HG03066 (cell line): ENCODE measurements around the gene DYSF.

Experiments used
- ATAC-seq: cut with Tn5 transposase; IDR thresholded peaks from one replicate; pipeline ENCODE4 v1.9.1; 2021; ENCODE audit warnings: low read depth; ENCODE audit not compliant: unreplicated experiment

Gene DYSF

DNA sequence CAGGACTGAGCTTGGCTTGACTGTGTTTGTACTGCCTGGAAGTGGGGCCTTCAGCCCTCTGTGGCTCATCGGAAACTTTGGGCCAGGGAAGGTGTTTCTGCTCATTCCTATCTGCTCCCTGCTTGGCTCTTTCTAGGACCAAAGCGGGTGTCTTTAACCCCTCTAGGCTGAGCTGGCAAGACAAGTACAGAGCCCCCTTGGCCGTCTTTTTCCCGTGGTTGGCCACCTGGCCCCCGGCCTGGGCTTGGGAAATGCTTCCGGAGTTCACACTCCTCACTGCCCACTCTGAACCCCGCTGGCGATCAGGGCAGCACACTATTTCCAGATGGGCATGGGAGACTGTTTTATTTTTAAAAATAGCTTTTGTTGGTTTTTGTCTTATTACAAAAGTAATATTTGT is 243.0 kb downstream of the DYSF start:
- ATAC-seq: no peak

DNA sequence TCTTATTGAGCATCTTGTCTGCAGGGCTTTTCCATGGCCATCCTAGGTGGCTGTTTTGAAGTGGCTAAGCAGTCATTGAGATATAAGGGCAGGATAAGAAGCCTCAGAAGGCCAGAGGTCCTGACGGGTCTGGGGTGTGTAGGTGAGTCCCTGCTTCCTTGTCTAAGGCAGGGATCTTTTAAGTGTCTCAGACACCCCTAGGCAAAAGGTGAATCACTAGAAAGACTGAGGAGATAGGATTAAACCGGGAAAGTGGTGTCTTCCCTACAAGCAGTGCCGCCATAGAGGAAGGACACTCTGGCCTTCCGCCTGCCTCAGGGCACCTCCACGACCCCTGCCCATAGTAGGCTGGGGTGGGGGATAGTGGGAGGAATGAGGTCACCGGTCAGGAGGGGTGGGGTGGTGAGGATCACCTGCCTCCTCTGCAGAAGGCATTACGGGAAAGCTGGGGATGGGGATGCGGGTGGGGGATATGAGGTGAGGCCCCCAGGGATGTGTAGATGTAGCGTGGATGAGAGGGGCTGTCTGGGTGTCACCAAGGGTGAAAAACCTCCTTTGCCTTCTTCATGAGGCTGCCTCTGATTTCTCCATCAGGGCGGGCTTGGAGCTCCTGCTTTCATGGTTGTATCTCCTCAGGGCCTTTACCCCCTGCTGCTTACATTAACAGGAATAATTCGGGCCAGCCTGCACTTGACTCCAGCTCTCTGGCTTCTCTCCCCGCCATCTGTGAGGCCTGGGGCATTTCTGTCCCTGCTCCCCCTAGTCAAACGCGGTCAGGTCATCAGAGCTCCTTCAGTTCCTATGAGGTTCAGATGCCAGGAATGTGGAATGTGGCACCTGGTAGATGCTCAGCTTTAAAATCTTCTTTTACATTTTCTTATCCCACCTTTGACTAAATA is 244.0 kb downstream of the DYSF start:
- ATAC-seq: no peak

DNA sequence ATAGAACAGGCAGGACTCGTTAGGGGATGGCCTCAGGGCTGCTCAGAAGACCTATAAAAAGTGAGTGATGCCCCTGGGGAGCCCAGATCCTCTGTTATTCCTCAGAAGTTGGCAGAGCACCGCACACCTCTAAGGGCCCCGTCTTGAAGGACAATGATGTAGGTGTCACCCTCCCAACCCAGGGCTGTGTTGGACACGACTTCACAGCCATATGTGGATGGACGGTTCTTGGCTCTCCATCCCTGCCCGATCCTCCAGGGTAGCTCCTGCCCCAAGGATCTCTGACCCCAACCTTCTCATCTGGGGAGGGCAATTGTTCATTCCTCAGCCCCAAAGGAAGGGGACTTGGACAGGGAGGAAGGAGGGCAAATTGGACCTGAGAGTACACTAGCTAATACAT is 246.1 kb downstream of the DYSF start:
- ATAC-seq: no peak

GRCh38 chr2:71700041-71700657 is 246.8 kb downstream of the DYSF start:
- ATAC-seq: no peak

DNA sequence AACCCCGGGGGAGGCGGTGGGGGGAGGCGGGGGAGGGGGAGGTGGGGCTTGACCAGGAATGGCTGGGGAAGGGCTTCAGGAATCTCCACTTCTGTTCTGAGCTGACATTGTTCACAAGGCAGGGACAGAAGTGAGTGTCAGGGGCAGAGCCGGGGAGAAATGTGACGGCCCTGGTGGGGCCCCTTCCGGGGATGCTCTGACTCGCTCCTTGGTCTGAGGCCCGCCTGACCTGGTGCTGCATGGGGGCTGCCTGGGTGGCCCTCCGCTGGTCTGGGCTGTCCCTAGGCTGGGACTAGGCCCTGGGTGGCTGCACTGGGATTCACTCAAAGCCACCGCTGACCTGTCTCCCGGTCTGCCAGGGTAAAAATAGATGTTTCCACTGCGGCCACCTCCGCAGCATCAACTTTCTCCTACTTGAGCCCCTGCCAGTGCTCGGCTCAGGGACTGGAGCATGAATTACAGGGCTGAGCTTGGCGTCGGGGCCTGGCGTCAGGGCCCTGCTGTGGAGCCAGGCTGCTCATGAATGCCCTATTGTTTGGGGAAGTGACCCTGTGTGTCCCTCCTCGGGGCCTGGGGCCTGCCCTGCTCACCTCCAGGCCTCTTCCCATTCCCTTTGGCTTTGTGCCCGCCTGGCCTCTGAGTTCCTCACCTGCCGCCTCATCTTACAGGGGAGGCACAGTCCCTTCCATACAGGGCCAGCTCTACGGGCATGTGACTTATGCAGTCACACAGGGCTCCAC is 247.5 kb downstream of the DYSF start:
- no peak for ATAC-seq

DNA sequence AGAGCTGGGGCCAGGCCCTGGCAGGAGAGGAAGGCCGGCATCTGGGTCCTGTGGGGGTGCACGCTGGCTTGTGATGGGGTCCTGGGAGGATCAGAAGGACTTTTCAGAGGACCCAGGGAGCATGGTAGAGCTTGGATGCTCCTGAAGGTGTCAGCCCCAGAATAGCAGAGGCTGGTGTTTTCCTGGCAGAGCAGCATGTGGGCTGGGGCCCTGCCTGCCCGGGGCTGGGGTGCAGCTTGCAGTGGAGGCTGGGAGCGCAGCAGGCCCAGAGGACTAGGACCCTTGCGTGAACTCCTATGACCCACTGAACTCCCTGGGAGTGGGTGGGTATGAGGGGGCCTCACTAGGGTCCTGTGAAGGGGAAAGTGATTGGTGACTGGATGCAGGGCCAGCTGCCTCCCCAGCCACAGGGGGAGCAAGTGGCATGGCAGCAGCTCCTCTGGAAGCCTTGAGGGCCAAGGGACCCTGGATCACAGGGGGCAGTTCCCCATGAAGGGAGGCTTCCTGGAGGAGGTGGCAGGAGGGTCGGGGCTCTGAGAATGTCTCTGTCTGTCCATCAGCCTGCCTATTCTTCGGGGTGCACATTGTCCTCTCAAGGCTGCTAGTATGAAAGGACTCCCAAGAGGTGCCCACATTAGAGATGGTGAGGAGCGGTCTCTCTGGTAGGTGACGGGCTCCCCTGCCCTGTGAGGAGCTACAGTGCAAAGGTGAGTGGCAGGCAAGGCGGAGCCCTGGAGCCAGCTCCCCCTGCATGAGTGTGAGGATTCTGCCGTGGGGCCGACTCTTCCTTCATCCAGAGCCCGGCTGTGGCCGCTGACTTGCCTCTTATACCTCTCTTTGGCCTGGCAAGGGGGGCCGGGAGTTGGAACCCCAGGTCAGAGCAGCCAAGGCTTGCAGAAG is 249.0 kb downstream of the DYSF start:
- ATAC-seq: no peak

- no peak for ATAC-seq
Observed at GRCh38 chr2:71702971-71703898, 249.9 kb downstream of the DYSF start.

GRCh38 chr2:71704131-71704561 is 250.8 kb downstream of the DYSF start:
- no peak for ATAC-seq

GRCh38 chr2:71704688-71705087 is 251.3 kb downstream of the DYSF start:
- ATAC-seq: no peak

DNA sequence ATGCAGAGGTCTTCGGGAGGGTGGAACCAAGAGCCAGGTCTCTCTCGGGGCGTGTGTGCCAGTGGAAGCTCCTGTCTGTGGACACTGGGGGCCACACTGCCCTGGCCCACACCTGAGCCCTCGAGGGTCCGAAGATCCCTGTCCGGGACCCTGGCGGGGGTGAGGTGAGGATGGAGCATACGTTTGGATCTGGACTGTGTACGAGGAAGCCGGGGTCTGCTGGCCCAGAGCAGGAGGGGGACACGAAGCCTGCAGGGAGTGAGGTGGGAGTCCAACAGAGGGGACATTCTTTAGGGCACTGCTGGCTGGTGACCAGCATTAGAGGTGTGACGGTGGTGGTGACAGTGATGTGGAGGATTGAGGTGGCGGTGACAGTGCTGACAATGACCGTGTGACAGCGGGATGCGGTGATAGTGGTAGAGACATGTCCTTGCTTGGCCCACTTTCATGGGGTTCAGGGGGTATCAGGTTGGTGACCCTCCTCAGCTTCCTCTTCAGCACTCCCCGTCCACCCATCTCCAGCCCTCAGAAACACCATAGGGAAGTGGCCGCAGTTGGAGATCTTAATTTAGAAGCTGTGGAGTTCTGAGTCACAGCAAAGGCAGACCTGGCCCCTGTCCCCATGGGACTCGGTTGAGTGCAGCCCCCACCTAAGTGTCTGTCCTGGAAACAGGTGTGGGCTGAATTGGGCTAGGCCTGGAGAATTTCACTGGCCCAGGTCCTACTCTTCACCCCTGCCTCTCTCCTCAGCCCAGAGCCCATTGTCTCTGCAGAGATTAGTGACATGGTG is 252.0 kb downstream of the DYSF start:
- ATAC-seq: no peak

DNA sequence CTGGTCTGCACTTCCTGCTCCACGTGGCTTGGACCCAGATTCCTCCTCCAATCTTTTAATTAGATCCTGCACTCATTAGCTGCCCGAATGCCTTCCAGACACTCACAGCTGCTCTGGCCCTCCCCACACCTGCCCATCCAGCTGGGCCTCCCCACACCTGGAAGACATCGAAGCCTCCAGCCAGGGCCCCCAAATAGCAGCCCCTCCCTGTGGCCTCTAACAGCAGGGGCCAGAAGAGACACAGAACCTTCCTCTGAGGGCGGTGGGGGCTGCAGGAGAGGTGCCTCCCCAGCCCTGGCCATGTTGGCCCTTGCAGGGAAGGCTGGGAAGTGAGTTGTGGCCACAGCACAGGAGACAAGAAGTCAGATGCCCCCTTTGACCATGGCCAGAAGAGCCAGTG is 252.8 kb downstream of the DYSF start:
- no peak for ATAC-seq

GRCh38 chr2:71706836-71707235 is 253.5 kb downstream of the DYSF start:
- ATAC-seq: no peak

GRCh38 chr2:71710367-71711132 is 257.2 kb downstream of the DYSF start:
- no peak for ATAC-seq

DNA sequence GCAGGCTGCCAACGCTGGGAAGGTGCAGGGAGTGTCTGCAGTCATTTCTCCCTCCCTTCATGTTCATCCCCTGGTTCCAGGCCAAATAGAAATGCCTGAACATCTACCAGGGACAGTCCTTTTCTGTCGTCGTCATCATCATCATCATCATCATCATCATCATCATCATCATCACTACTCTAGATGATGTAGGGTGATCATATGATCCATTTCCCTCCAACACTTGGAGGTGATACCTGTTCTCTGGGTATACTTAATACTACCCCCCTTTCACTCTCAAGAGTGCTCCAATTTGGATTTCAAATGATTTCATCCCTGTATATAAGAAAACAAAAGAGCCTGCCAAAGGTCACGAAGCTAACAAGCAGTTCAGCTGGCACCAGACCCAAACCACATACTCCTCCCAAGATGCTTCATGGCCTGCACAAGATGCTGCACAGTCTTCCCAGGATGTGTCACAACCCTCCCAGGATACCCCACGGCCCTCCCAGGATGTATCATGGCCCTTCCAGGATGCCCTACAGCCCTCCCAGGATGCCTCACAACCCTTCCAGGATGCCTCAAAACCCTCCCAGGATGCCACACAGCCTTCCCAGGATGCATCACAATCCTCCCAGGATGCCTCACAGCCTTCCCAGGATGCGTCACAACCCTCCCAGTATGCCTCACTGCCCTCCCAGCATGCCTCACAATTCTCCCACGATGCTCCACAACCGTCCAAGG is 257.9 kb downstream of the DYSF start:
- no peak for ATAC-seq

DNA sequence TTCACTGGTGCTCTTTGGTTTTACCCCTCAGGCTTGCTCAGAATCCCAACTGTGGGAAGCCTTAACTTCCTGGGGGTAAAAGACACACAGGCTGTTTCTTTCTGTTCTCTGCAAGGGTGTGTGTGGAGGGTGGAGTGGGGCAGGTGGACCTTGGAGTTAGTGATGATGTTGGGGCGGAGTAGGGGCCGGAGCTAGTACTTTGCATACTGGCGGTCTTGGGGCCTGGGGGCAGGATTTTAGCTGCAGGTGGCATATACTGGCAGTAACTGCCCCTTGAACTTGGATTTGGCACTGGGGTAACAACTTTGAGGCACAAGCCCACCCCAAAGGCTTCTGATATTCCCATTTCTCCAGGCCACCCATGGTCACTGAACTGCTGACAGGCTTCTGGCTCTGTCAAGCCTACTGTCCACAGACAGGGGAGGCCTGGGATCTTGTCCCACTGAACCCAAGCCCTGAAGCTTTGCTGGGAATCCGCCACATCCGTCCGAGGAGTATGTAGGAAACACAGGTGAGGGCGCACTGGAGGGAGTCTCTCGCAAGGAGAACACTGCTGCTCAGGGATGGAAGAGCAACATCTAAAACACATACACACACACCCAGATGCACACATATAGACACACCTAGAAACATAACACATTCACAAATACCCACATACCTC is 258.9 kb downstream of the DYSF start:
- no peak for ATAC-seq
